Measurements from ENCODE around the gene CHTF18. TPM values are rescaled to one million over a fixed set of nuclear protein-coding genes. Genes with fewer than 3 reads are reported as not detected.
"Not testable (repeated sequence)": the region's sequence is repeated elsewhere in the genome, so short reads cannot be mapped to it uniquely, and the experiment has no call there.

The CHTF18 gene
- total RNA-seq, 1 donor from 2014 or later: 7.7 TPM

DNA sequence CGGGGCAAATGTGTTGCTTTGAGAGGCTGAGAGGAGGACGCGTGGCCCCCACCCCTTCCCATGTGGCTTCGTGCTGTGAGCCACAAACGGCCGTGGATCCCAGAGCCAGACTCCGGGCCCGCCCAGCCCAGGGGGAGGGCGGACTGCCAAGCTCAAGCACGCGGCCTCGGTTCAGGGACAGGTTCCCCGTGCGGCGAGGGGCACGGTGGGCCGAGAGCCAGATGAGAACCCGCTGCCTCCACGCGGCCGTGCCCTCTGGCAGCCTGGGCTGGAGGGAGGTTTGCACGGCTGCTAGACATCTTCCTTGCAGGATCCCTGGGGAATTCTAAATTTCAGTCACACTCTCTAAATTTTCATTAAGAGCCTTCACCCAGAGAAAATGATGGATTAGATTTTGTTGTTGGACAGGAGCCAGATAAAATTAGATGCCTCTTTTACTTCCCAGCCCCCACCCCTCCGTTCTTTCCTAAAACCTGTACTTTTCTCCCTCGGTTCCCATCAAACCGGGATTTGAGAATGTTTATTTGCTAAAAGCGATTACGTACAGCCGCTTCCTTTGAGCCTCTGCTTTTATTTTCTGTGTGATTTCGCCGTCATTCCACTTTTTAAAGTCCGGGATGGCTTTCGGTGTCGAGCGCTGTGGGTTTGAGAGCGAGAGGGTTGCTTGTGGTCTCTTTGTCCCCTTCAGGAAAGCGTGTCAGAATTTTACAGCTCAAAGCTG lies 37.1 kb downstream of the CHTF18 start:
- DNase-seq (ENCODE audit: low spot score): peak; percentile 18

DNA sequence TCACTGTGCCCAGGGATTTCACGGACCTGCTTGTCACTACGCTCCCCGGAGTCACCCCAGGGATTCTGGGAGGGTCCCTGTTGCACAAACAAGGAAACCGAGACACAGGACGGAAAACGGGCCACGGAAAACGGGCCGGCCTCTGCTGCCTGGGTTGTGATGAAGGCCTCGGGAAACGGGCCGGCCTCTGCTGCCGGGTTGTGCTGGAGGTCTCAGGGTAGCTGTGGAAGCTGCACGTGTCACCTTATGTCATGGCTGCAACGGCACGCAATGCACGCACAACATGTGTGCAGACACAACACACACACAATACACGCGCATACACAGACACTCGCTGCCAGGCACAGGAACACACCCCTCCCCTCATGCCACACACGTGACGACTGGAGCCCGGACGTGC lies 39.1 kb downstream of the CHTF18 start:
- no peak for DNase-seq (ENCODE audit: low spot score)

DNA sequence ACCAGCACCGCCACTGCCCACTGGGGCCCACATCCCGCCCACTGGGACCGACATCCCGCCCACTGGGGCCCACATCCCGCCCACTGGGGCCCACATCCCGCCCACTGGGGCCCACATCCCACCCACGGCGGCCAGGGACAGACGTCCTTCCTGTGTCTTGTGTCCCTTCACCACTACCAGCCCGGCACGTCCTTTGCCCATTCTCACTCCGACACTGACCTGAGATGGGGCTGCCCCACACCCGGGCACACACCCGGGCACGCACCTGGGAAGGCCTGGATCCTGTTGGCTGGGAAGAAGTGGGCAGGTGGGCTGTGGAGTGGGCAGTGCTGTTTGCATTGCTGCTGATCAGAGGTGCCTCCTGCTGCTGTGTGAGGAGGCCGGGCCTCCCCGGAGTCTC lies 40.5 kb downstream of the CHTF18 start:
- no peak for DNase-seq (ENCODE audit: low spot score)

DNA sequence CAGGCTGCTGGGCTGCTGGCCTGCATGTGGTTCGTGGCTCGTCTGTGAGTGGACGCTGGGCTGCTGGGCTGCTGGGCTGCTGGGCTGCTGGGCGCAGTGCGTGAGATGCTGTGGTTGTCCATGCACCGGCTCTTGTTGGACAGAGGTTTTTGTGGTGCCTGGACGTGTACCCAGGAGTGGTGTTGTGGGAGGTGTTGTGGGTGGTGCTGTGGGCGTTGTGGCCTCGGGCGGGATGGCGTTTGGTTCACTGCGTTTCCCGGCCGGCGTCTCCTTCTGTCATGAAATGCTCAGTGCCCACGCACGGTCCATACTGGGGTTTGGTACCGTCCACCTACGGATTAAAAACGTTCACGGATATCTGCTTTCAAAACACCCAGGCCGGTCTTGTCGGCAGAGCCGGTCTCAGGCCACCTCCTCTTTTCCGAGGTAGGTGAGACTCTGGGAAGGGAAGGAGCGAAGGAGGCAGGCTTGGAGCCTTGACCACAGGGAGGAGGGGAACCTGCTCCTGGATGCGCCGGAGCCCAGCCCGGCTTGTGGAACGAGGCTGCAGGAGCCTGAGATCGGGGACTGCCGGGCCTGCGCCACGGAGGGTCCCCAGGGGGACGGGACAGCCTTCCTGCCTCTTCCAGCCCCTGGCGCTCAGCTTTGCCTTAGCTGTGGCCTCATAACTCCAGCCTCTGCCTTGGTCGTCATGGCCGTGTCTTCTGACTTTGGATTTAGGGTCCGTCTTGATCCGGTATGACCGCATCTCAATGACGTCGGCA lies 41.9 kb downstream of the CHTF18 start:
- DNase-seq (ENCODE audit: low spot score): no peak

DNA sequence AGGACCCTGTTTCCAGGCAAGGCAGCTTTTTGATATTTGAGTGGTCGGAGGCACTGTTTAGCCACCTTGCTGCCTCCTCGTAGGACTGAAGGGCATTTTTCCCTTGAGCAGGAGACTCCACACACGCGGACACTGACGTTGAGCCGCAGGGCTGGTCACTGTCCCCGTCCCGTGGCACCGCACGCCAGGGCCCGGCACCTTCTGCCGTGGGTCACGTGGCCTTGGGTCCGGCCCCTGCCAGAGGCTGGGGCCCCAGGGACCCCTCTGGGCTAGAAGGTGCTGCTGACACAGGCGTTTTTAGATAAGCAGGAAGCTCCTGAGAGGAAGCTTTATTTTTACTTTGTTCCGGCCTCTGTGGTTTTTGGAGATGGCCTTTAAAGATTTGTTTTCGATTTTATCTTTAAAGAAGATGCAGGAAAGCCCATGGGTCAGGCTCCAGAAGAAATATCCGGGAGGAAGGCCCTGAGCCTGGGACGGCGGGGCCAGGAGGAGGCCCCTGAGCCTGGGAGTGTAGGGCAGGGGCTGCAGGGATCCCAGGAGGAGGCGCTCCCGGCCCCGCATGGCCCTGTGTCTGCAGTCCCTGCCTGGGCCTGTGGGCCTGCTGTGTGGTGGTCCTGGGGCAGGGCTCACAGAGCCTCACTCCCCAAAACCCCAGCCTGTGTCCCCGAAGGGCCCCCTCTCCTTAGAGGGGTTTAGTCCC lies 42.6 kb downstream of the CHTF18 start:
- DNase-seq (ENCODE audit: low spot score): no peak

DNA sequence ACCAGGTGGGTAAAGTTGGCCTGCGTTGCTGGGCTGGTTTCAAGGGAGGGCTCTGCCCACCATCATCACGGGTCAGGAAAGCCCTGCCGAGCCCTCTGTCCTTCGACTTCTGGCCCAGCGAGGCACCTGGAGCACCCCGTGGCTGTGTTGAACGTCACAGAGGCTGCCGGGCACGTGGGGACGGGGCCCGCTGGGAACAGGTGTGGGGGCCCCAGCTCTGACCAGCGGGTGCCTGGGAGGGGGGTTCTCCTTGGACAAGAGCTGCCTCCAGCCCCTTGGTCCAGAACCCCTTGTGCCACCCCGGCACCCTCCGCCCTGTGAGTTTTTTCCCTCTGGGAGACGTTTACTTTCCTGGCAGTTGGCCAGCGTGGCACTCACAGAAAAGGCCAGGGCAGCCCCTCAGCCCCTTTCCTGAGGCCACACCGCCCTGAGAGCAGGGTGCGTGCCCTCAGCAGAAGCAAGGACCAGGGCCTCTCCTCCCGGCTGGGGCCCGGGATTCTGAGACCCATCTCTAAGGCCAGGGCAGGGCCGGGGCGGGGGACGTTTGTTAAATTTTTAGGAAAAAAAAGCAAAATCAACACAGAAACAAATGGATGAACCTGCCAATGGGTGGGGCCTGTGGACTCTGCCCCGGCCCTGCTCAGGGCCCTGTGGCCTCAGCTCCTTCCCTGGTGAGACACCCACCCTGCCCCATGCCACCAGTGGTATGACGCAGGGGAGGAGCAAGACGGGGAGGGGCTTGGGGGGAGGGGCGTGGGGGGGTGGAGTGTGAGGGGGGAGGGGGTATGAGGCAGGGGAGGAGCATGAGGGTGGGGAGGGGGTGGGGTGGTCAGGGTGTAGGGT lies 43.4 kb downstream of the CHTF18 start:
- no peak for DNase-seq (ENCODE audit: low spot score)

DNA sequence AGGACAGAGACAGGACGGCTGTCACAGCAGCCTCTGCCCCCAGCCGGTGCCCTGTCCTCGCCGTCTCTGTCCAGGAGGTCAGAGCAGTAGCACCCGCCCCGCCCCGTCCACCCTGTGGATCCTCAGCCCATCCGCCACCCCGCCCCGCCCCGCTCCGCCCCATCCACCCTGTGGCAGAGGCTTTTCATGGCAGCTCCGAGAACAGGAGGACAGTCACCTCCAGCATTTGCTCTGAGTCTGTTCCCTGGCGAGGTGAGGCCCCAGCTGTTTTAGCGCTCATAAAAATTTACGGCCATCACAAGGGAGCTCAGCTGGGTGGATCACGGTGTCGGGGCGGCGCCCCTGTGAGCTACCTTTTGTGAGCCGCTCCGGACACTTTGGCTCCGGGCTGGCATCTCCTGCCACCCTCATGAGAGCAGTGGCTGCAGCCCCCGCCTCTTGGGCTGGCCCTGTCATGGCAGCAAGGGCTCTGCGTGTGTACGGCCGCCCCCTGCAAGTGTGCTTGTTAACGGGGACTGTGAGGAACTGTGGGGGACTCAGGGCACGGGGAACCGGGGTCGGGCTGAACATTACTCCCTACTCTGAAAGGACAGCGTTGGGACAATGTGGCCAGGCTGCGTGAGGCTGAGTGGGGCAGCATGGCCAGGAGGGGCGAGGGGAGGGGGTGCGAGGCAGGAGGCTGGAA lies 44.4 kb downstream of the CHTF18 start:
- no peak for DNase-seq (ENCODE audit: low spot score)

DNA sequence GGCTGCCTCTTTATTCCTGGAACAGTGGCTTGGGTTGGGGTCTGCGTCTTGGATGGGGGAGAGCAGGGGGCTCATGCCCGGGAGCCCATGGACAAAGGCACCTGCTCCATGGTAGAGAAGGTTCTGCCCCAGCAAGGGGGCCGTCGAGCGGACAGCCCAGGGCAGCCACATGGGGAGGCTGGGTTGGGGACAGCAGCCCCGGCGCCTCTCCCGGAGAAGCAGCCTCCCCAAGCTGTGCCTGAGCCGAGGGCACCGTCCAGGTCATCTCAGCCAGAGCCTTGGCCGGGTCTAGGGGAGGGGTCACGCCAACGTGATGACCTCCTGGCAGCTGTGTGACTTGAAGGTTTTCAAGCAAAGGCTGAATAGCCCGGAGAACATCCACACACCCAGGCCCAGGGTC lies 45.0 kb downstream of the CHTF18 start:
- no peak for DNase-seq (ENCODE audit: low spot score)

DNA sequence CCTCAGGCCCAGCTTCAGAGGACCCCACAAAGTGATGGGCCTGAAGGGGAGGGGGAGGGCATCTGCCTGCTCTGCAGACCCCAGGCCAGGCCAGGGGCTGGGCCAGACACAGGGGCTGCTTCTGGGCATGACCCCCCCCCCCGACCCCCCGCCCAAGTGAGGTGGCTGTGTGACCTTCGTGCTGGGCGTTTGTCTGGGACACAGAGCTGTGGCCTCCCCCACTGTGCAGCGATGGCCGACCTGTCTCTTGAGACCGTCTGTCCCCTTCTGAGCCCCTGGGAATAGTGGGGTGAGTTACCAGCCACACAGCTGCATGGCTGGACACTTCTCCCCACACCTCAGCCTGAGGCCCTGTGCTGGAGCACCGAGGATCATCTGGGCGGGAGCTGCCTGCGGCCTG lies 47.0 kb downstream of the CHTF18 start:
- no peak for DNase-seq (ENCODE audit: low spot score)

DNA sequence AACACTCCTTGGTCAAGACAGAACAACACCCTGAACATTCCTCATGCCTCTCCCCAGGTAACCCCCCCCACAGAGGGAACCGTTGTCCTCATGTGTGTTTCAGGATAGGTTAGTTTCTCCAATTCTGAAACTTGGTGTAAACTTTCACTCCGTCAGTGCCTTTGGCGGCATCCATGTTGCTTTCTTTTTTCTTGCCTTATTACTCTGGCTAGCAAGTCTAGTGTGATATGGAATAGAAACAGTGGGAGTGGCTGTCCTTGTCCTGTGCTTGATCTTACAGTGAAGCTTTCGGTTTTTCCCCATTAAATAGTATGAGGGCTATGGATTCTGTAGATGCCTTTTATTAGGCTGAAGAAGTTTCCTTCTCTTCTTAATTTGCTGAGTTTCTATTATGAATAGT lies 47.8 kb downstream of the CHTF18 start:
- DNase-seq (ENCODE audit: low spot score): no peak

DNA sequence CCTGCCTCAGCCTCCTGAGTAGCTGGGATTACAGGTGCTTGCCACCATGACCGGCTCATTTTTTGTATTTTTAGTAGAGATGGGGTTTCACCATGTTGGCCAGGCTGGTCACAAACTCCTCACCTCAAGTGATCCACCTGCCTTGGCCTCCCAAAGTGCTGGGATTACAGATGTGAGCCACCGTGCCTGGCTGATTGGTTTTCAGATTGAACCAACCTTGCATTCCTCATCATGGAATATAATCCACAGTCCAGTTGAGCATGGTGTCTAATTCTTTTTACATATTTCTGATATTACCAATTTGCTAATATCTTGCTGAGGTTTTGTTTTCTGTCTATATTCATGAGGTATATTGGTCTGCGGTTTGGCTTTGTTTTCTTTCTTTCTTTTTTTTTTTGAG lies 48.4 kb downstream of the CHTF18 start:
- DNase-seq (ENCODE audit: low spot score): not testable (repeated sequence)

DNA sequence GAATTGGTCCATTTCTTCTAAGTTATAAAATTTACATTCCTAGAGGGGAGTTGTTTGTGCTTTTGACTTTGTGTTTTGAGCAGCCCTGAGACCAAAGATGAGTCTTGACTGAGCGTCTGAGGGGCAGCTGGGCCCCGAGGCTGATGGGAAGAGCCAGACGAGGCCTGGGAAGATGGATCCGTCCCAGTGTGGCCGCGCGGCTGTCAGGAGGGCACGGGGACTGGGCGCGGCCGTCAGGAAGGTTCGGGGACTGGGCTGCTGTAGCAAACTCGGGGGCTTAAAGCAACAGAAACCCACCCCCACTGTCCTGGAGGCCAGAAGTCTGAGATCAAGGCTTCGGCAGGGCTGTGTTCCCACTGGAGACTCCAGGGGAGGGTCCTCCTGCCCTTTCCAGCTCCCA lies 50.3 kb downstream of the CHTF18 start:
- DNase-seq (ENCODE audit: low spot score): no peak

DNA sequence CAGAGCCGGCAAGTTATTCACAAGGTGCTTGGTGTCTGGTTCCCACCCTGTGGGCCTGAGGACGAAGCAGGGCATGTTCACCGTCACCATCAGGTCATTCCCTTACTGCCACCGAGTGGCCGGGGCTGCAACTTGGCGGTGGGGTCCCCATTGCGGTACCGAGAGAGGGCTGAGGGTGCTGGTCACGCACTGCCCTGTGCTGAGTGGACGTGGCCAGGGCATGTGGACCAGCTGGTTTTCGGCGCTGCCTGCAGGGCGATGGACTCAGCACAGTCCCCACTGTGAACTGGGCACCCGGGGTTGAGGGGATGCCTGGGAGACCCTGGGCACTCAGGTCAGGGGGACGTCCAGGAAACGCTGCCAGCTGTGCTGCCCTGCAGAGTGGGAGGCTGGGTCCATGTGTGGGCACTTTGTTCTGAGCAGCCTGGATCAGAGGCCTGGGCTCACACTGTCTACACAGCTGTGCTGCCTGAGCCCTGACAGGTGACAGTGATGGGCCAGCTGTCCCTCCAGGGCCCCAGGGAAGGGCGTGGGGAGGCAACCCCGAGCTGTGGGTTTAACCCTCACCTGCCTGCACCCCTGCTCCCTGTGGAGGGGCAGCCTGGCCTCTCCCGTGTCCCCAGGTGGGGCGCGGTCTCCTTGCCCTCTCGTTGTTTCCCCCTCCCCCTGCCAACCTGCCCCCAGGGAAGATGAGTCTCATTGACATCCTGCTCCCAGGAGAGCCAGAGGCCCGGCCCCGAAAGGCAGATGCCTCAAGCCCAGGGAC lies 51.4 kb downstream of the CHTF18 start:
- no peak for DNase-seq (ENCODE audit: low spot score)

DNA sequence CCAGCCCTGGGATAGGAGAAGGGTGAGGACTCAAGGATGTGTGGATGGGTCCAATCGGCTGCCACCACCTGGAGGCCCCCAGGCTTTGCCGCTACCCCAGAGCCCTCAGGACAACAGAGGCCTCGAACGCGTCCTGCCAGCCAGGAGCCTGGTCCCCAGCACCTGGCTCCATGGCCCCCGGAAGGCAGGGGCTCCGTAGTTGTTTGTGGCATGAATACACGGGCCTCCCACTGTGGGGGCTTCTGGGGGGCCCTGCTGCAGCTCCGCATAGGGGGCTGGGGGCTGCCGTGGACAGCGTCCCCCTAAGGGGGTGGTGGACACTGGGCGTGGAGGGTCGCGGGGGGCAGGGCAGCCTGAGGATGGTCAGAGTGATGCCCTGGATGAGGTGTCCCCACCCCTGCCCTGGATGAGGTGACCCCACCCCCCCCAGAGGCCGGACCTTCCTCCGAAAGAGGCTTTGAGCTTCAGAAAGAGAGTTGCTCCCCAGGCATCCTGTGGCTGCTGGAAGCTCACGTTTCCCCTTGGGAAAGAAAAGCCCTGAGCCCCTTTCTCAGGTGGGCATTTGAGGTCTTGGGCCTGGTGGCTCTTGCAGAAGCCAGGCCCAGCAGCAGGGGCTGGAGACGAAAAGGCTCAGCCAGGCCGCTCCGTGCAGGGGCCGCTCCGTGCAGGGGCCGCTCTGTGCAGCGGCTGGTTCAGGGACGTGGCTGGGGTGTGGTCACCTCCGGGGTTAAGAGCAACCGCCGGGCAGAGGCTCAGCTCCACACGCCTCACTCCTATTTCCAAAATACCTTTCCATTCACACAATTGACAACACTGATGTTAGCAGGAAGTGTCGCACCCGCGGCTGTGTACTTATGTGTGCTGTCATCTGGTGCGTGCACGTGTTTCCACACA lies 52.4 kb downstream of the CHTF18 start:
- DNase-seq (ENCODE audit: low spot score): no peak

DNA sequence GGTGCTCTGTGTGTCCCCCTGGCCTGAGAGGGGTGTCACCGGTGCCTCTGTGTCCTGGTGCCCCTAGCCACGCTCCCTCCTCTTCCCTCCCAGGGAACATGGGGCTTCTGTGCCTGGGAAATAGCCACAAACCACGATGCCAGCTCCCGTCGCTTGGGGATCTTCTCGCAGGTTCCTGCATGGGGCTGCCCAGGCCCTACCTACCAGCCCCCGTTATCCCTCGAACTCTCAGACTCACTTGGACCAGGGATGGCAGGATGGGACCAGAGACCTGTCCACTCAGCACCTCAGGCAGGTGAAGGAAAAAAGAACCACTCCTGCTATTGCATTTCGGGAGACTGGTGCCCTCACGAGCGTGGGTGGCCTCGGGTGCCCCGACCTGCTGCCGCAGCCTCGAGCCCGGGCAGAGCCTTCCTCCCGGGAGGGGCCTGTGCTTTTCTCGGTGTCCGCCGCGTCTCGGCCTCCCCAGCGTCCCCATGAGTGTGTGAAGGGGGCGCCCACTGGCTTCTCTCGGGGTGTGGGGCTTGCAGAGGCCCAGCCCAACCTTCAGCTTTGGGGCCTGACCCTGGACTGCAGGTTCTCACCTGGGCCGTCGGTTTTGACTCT lies 53.1 kb downstream of the CHTF18 start:
- no peak for DNase-seq (ENCODE audit: low spot score)

DNA sequence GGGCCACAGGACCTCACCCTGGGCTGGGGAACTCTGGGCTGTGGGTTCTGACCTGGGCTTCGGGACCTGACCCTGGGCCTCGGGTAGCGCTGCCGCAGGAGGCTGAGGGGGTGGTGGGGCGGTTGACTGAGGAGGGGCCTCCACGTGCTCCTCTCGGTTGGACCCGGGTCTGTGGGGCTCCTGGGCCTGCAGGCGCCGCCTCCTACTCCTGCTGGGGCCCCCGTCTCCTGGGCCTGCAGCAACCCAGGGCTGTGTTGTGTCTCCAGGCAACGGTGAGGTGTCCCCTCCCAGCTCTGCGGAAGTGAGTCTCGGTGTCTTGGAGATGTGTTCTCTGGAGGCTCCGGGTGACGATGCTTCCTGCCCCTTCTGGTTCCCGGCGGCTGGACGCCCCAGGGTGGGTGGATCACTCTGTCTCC lies 53.6 kb downstream of the CHTF18 start:
- peak; percentile 52 for DNase-seq (ENCODE audit: low spot score)

DNA sequence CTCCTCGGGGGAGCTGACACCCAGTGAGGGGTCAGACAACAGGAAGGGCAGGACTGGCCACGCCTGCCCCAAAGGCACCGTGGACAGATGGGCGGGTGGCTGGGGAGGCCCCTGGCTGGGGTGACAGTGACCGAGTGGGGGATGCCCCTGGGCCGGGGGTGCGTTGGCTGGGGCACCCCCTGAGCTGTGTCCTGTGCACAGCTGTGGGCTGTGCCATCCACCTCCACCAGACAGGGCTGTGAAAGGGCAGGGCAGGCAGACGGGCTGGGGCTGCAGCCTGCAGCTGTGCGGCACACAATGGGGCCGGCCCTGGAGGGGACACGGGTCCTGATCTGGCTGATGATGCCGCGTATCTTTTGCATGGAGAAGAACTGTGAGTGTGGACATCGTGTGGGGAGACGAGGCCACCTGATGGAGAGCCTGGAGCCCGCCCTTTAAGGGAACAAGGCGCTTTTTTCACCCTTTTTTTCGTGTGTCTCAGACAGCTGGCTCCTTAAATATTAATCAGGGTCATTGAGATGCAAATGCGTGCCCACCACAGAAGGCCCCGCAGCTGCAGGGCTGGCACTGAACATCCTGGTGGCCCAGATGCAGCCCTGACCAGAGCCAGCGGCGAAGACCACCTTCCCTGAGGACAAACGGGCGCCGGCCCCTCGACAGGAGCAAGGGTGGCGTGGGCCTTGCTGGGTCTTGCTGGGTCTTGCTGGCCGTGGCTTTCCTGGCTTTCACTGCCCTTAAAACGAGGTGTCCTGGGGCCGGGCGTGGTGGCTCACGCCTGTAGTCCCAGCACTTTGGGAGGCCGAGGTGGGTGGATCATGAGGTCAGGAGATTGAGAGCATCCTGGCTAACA lies 54.5 kb downstream of the CHTF18 start:
- DNase-seq (ENCODE audit: low spot score): no peak

DNA sequence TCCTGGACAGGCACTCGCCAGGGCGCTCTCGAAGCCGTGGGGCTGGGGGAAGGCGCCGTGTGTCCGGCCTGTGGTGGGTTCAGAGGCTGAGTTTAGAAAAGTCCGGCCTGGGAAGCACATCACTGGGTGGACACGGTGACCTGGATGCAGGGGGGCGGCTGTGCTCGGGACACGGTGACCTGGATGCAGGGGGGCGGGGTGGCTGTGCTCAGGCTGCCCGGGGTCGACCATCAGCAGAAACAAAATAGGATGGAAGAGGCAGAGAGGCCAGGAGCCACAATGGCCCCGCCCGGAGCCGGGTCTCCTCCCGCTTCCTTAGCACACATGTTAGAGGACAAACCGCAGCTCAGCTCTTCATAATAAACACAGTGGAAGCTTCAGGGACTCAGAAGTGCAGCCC lies 55.4 kb downstream of the CHTF18 start:
- no peak for DNase-seq (ENCODE audit: low spot score)

Measured in umbilical cord (tissue), 2 donors.